GM19438 (cell line): ENCODE results near the gene ZNF655.
"Not testable (repeated sequence)": the region's sequence is repeated elsewhere in the genome, so short reads cannot be mapped to it uniquely, and the experiment has no call there.

Source experiments
- ATAC-seq: cut with Tn5 transposase; IDR thresholded peaks from one replicate; pipeline ENCODE4 v1.9.1; 2021; ENCODE audit warnings: low read depth; ENCODE audit not compliant: unreplicated experiment

The ZNF655 gene

GRCh38 chr7:99558306-99559174 lies at the start of gene ZNF655:
TSS of gene ZNF655 (plus strand) at chr7:99558642. CDS start at chr7:99560560, 1,918 bp downstream.
- peak; percentile 90 for ATAC-seq

GRCh38 chr7:99514050-99514449 lies 44.4 kb upstream of the ZNF655 start:
- no peak for ATAC-seq

DNA sequence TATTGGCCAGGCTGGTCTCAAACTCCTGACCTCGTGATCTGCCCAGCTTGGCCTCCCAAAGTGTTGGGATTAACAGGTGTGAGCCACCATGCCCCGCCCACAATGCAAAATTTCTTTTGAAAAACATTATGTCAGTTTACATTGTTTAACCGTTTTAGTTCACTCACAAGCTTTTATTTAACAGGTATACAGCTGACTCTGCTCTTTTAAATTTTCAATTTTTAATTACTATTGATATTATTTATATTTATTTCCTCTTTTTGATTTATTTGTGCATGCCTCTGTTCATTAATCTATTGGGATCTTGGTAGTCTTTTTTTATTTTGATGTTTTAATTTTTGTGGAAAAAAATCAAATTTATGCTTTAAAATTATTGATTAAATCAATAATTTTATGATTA lies 37.0 kb upstream of the ZNF655 start:
- ATAC-seq: no peak

DNA sequence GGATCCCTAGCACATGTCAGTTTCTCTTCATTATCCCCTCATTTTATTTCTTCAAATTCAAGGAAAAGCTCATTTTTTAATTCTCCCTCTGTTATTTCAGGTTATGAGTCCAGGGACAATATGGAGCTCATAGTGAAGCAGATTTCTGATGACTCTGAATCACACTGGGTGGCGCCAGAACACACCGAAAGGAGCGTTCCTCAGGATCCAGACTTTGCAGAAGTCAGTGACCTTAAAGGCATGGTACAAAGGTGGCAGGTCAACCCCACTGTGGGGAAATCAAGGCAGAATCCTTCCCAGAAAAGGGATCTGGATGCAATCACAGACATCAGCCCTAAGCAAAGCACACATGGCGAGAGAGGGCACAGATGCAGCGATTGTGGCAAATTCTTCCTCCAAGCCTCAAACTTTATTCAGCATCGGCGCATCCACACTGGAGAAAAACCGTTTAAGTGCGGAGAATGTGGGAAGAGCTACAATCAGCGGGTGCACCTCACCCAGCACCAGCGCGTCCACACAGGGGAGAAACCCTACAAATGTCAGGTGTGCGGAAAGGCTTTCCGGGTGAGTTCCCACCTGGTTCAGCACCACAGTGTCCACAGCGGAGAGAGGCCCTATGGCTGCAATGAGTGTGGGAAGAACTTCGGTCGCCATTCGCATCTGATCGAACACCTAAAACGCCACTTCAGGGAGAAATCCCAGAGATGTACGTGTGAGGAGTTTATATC lies 32.6 kb upstream of the ZNF655 start:
- ATAC-seq: no peak

GRCh38 chr7:99531354-99531765 lies 27.1 kb upstream of the ZNF655 start:
- no peak for ATAC-seq

GRCh38 chr7:99535667-99536066 lies 22.8 kb upstream of the ZNF655 start:
- ATAC-seq: no peak

- ATAC-seq: no peak
These were observed 19.1 kb upstream of the ZNF655 start for GRCh38 chr7:99539213-99539811.

DNA sequence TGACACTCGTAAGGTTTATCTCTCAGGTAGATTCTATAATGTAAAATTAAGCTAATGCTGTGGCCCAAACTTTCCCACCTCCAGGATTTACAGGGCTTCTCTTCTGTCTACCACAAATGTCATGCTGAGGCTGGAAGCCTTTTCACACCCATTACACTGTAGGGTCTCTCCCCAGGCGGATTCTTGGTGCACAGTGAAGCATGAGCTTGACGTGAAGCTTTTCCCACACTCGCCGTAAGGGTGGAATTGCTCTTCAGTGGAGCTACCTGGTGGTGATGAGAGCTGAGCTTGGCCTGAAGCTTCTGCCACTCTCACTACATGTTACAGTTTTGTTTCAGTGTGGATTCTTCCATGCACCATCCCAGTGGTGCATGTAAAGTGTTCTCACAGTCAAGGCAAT lies 17.9 kb upstream of the ZNF655 start:
- no peak for ATAC-seq

DNA sequence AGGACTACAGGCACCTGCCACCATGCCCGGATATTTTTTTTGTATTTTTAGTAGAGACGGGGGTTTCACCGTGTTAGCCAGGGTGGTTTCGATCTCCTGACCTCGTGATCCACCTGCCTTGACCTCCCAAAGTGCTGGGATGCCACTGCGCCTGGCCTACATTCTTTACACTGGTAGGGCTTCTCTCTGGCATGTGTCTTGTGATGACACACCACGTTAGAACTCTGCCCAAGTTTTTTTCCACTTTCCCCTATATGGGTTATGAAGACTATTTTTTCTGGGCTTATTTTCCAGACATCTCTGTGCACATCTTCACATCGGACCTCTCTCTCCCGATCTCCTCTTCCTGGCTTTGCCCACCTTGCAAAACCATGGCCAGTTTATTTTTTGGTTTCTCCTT lies 17.2 kb upstream of the ZNF655 start:
- no peak for ATAC-seq

- no peak for ATAC-seq
These were observed 15.3 kb upstream of the ZNF655 start for GRCh38 chr7:99543081-99543671.

DNA sequence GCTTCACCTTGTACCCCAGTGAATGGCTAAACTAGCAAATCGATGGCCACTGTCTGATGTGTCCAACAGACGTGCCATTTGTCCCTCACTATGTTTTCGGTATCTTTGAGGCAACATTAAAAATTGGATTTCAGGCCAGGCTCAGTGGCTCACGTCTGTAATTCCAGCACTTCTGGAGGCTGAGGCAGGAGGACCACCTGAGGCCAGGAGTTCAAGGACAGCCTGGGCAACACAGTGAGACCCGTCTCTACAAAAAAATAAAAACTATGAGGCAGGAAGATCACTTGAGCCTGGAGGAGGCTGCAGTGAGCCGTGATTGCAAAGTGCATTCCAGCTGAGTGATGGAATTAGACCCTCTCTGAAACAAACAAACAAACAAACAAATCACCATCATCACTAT lies 14.5 kb upstream of the ZNF655 start:
- ATAC-seq: no peak

- not testable (repeated sequence) for ATAC-seq
These were observed 13.1 kb upstream of the ZNF655 start for GRCh38 chr7:99545308-99545707.

GRCh38 chr7:99549545-99549944 lies 8.9 kb upstream of the ZNF655 start:
- ATAC-seq: not testable (repeated sequence)

DNA sequence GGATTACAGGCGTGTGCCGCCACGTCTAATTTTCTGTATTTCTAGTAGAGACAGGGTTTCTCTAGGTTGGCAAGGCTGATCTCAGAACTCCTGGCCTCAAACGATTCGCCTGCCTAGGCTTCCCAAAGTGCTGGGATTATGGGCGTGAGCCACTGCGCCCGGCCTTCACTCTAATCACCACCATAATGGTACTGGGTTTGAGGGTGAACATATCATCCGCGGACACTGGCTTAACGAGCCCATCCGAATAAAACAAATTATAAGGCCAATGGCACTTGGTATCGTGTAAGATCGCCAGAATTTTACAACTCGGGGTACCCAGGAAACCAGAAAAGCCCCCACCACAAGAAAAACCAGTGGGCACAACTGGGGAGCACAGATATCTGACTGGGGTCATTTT lies 7.1 kb upstream of the ZNF655 start:
- ATAC-seq: no peak

GRCh38 chr7:99551767-99552463 lies 6.5 kb upstream of the ZNF655 start, which contains the start of gene FAM200A:
TSS of gene FAM200A (minus strand) at chr7:99552114. CDS start at chr7:99548407, 3,707 bp downstream.
- ATAC-seq: peak; percentile 93

- ATAC-seq: no peak
These were observed 5.4 kb upstream of the ZNF655 start for GRCh38 chr7:99553039-99553438.

- no peak for ATAC-seq
These were observed 3.5 kb upstream of the ZNF655 start for GRCh38 chr7:99554939-99555338.

- ATAC-seq: no peak
These were observed 1.2 kb upstream of the ZNF655 start for GRCh38 chr7:99557196-99557607.

- ATAC-seq: peak; percentile 43
These were observed 519 bp upstream of the ZNF655 start for GRCh38 chr7:99557940-99558305.

DNA sequence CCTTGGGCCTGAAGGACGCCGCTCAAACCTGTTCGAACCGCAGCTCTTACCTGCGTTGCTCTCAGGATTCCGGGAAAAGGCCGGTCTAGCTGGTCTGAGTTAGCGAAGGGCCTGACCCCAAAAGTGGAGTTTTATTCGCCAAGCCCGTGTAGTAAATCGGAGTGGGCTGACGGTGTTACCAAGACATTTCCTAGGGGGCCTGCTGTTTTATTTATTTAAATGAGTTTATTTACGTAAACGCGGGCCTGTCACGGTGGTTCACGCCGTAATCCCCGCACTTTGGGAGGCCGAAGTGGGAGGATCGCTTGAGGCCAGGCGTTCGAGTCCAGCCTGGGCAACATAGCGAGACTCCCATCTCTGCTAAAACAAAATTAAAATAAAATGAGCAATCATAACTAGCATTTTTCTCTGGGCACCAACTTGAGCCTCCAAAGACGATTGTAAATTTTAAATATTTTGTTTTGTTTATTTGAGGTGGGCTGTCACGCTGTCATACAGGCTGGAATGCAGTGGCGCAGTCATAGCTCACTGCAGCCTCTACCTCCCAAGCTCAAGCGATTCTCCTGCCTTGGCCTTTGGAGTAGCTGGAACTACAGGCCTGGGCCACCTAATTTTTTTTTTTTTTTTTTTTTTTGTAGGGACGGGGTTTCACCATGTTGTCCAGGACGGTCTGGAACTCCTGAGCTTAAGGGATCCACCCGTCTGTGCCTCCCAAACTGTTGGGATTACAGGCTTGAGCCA lies 903 bp downstream of the ZNF655 start:
- no peak for ATAC-seq
